CD14-positive monocyte (primary cell): ENCODE measurements around the gene PI4K2A. TPM values are rescaled to one million over a fixed set of nuclear protein-coding genes. Genes with fewer than 3 reads are reported as not detected.
"Not testable (repeated sequence)": the region's sequence is repeated elsewhere in the genome, so short reads cannot be mapped to it uniquely, and the experiment has no call there.

Source experiments
- DNase-seq, 3 donors: peaks; one replicate each; pipeline ENCODE4 v3.0.0-alpha.2; 2011 to 2022
- H2AFZ ChIP-seq: 2 replicates; pipeline ENCODE4 v1.6.0; 2012; ENCODE audit warnings: mild to moderate bottlenecking, low read depth, low read length, inconsistent platforms; ENCODE audit not compliant: insufficient read depth, poor library complexity, severe bottlenecking
- H3K27ac ChIP-seq, 2 donors: 1 replicate in 1 of 2; 2 replicates in 1 of 2; pipeline ENCODE4 v1.5.1; 2012 to 2013; ENCODE audit warnings: low read length in 2 of 2, control low read depth in 1 of 2, inconsistent platforms in 1 of 2, low read depth in 1 of 2, mild to moderate bottlenecking in 1 of 2
- H3K27me3 ChIP-seq, 2 donors: one replicate each; pipeline versions ENCODE4 v1.6.0 to v1.6.1; 2011 to 2013; ENCODE audit warnings: low read length in 2 of 2; ENCODE audit not compliant: control insufficient read depth in 2 of 2, insufficient read depth in 2 of 2
- H3K36me3 ChIP-seq, 2 donors: replicated peaks in 1 of 2; 1 replicate in 1 of 2; 2 replicates in 1 of 2; pipeline versions ENCODE4 v1.5.1 to v1.6.1; 2012 to 2013; ENCODE audit warnings: low read length in 2 of 2, control low read depth in 1 of 2, inconsistent platforms in 1 of 2, mild to moderate bottlenecking in 1 of 2; ENCODE audit not compliant: insufficient read depth in 2 of 2, control insufficient read depth in 1 of 2
- H3K4me1 ChIP-seq, 2 donors: 1 replicate in 1 of 2; 2 replicates in 1 of 2; pipeline versions ENCODE4 v1.5.1 to v1.6.1; 2012 to 2013; ENCODE audit warnings: low read length in 2 of 2, control low read depth in 1 of 2, inconsistent platforms in 1 of 2, mild to moderate bottlenecking in 1 of 2, moderate library complexity in 1 of 2; ENCODE audit not compliant: insufficient read depth in 2 of 2, control insufficient read depth in 1 of 2
- H3K4me2 ChIP-seq: replicated peaks from 2 replicates; pipeline ENCODE3; 2012; ENCODE audit warnings: low read length, moderate library complexity, mild to moderate bottlenecking; ENCODE audit not compliant: poor library complexity, severe bottlenecking; ENCODE audit errors: extremely low read depth
- H3K4me3 ChIP-seq, 3 experiments: fragments of 200-600 bp in 1 of 3; sonication (generic) in 1 of 3; replicated peaks in 1 of 3; 1 replicate in 2 of 3; 2 replicates in 1 of 3; pipeline ENCODE4 v1.5.1; 2011 to 2013; ENCODE audit warnings: low read length in 3 of 3, mild to moderate bottlenecking in 3 of 3, control low read depth in 2 of 3, low read depth in 2 of 3, inconsistent platforms in 1 of 3, moderate library complexity in 1 of 3
- H3K79me2 ChIP-seq: 2 replicates; pipeline ENCODE4 v1.6.0; 2012; ENCODE audit warnings: mild to moderate bottlenecking, control low read depth, inconsistent platforms, low read length, moderate library complexity; ENCODE audit not compliant: insufficient read depth
- H3K9ac ChIP-seq: 2 replicates; pipeline ENCODE4 v1.6.0; 2017; ENCODE audit warnings: low read length, mild to moderate bottlenecking; ENCODE audit not compliant: insufficient read depth, poor library complexity, severe bottlenecking
- H3K9me3 ChIP-seq, 2 donors: replicated peaks in 1 of 2; 1 replicate in 1 of 2; 2 replicates in 1 of 2; pipeline versions ENCODE4 v1.5.1 to v1.6.1; 2012 to 2013; ENCODE audit warnings: low read length in 2 of 2, control low read depth in 1 of 2; ENCODE audit not compliant: control insufficient read depth in 1 of 2, insufficient read depth in 1 of 2
- H4K20me1 ChIP-seq: 2 replicates; pipeline ENCODE4 v1.6.0; 2012; ENCODE audit warnings: mild to moderate bottlenecking, low read length, control low read depth, moderate library complexity; ENCODE audit not compliant: insufficient read depth
- H3K27ac Mint-ChIP-seq, 7 donors: one replicate each; pipeline ENCODE4 v1.8.0; 2020; ENCODE audit warnings: mild to moderate bottlenecking in 7 of 7, mixed read lengths in 7 of 7, moderate library complexity in 6 of 7, inconsistent platforms in 2 of 7
- H3K27me3 Mint-ChIP-seq, 3 donors: one replicate each; pipeline ENCODE4 v1.8.0; 2021 to 2022; ENCODE audit warnings: low read depth in 3 of 3, mild to moderate bottlenecking in 3 of 3, mixed read lengths in 3 of 3, moderate library complexity in 3 of 3, inconsistent platforms in 1 of 3
- H3K36me3 Mint-ChIP-seq, 2 donors: one replicate each; pipeline ENCODE4 v1.8.0; 2020; ENCODE audit warnings: mixed read lengths in 2 of 2, inconsistent platforms in 1 of 2, mild to moderate bottlenecking in 1 of 2
- H3K4me1 Mint-ChIP-seq: one replicate; pipeline ENCODE4 v1.8.0; 2020; ENCODE audit warnings: mild to moderate bottlenecking, mixed read lengths
- H3K4me3 Mint-ChIP-seq, 2 donors: one replicate each; pipeline ENCODE4 v1.8.0; 2020; ENCODE audit warnings: mild to moderate bottlenecking in 2 of 2, mixed read lengths in 2 of 2, moderate library complexity in 1 of 2
- H3K9me3 Mint-ChIP-seq, 7 donors: one replicate each; pipeline ENCODE4 v1.8.0; 2020 to 2022; ENCODE audit warnings: mixed read lengths in 7 of 7, mild to moderate bottlenecking in 6 of 7, moderate library complexity in 6 of 7, inconsistent platforms in 2 of 7
- WGBS: methylation state at CpG from one replicate; pipeline ENCODE4 v1.1.5; 2013; ENCODE audit warnings: missing lambda C conversion rate; ENCODE audit not compliant: insufficient coverage; 5-methylcytosine and 5-hydroxymethylcytosine counted together
- intact Hi-C, 2 donors: fragments of 100-400 bp; cut with micrococcal nuclease; formaldehyde crosslinking; loops; one replicate each; pipeline versions ENCODE4 v1.15.0 to v1.15.1; 2023
- polyA plus RNA-seq, 3 donors: library from polyadenylated mRNA; depleted of rRNA in 1 of 3; unstranded in 2 of 3; stranded (reverse) in 1 of 3; fragments of 300-500 nt in 2 of 3; fragments of >200 nt in 1 of 3; fragmentation: Illumina TruSeq in 2 of 3; gene quantifications; 1 replicate in 2 of 3; 2 replicates in 1 of 3; pipeline ENCODE4 v1.2.3, GENCODE V29; 2012 to 2021
- TF ChIP-seq, protein P1 (sequence below): fragments of 200-600 bp; IDR thresholded peaks from one replicate; pipeline ENCODE4 v1.8.0; 2022; ENCODE audit warnings: antibody characterized with exemption, mild to moderate bottlenecking

Gene PI4K2A
- polyA plus RNA-seq, 3 donors: 5.8 to 16.4 (median 6.7) TPM

DNA sequence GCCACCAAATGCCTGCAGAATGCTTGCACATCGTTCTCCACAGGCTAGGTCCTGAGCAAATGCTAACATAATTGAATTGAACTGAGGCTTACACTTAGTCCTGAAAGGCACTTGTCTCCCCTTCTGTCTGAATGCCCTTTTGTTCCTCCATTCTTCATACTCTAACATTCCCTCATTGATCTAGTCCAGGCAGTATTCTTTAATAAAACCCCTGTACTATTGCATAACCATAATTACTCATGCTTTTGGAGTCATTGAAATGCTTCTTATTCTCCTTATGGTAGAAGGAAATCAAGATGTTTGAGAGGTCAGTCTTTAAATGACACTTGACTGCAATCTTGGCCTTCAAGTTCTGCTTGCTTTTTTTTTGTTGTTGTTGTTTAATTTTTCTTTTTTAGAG is 7.1 kb downstream of the PI4K2A start:
- Mint-ChIP-seq H3K9me3 (no peaks in the 10 kb centered on the region), H3K36me3 (peaks cover 57 to 64% of the 10 kb centered on the region in 2 donors), H3K4me3 (no peak overlapping the region), H3K4me1 (peaks cover 41% of the 10 kb centered on the region), H3K27ac (peak overlapping the region; percentile 89 to 97 (median 94)), H3K27me3 (no peaks in the 10 kb centered on the region)
- no peaks in the 10 kb centered on the region for H3K27me3 ChIP-seq
- intact Hi-C loops: loop anchor here in 1 of 2 donors (5.0 kb wide), 1 partner anchor 105 kb away; no protein-coding TSS in a partner anchor
- peaks cover 25 to 53% of the 10 kb centered on the region in 2 donors for H3K36me3 ChIP-seq
- H3K4me1 ChIP-seq: peaks cover 29 to 31% of the 10 kb centered on the region in 2 donors
- no peak overlapping the region for H3K4me2 ChIP-seq
- H2AFZ ChIP-seq: no peak overlapping the region
- 100% methylated on average over 1 of the region's 1 CpG for WGBS
- TF ChIP-seq, protein P1, sequence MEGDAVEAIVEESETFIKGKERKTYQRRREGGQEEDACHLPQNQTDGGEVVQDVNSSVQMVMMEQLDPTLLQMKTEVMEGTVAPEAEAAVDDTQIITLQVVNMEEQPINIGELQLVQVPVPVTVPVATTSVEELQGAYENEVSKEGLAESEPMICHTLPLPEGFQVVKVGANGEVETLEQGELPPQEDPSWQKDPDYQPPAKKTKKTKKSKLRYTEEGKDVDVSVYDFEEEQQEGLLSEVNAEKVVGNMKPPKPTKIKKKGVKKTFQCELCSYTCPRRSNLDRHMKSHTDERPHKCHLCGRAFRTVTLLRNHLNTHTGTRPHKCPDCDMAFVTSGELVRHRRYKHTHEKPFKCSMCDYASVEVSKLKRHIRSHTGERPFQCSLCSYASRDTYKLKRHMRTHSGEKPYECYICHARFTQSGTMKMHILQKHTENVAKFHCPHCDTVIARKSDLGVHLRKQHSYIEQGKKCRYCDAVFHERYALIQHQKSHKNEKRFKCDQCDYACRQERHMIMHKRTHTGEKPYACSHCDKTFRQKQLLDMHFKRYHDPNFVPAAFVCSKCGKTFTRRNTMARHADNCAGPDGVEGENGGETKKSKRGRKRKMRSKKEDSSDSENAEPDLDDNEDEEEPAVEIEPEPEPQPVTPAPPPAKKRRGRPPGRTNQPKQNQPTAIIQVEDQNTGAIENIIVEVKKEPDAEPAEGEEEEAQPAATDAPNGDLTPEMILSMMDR: no peak
- DNase-seq: peak; percentile 36 to 73 (median 57)
- peaks cover 6% of the 10 kb centered on the region for H3K79me2 ChIP-seq
- peak overlapping the region; percentile 10 to 96 for H3K27ac ChIP-seq
- H4K20me1 ChIP-seq: peaks cover 15% of the 10 kb centered on the region
- no peaks in the 10 kb centered on the region for H3K9me3 ChIP-seq
- no peak overlapping the region for H3K4me3 ChIP-seq
- no peak overlapping the region for H3K9ac ChIP-seq

DNA sequence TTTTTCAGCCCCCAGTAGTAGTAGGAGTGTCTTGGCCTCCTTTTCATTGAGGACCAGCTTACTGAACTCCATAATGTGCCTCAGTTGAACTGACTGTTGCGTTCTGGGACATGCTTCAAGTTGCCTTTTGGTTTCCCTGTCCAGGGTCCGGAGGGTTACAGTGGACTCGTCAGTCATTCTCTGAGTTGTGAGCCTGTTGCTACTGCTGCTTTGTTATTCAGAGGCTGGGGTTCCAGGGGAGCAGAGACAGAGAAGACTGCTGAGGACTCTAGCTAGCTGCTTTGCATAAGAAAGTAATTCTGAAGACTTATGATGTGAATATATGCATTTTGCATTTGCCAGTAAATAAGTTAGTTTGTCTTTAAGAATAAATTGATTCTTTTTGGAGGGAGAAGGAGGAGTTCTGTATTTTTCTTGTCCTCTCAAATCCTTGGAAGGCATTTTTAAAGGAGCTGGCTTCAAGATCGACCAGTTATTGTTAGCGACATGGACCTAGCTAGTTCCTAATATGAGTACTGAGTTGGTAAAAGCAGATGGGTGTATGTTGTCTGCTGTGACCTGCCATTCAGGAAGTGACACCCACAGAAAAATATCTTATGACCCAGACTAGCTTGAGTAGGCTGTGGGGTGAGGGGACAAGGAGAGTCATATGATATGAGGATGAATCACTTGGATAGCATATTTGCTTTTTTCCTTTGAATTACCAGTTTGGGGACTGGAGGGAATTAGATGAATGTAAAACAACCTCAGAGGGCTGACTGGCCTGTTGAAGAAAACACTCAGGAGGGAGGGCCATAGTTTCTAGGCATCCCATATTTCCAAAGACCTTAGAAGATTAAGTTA is 8.3 kb downstream of the PI4K2A start:
- no peaks in the 10 kb centered on the region for H3K27me3 ChIP-seq
- H3K9ac ChIP-seq: peak overlapping the region; percentile 63
- H3K4me1 ChIP-seq: peaks cover 41 to 42% of the 10 kb centered on the region in 2 donors
- peak overlapping the region; percentile 28 to 45 for H3K4me3 Mint-ChIP-seq
- H3K27ac Mint-ChIP-seq: peak overlapping the region; percentile 89 to 97 (median 95)
- H3K36me3 Mint-ChIP-seq: peaks cover 57 to 58% of the 10 kb centered on the region in 2 donors
- peaks cover 26 to 57% of the 10 kb centered on the region in 2 donors for H3K36me3 ChIP-seq
- H3K27me3 Mint-ChIP-seq: no peaks in the 10 kb centered on the region
- no peaks in the 10 kb centered on the region for H3K9me3 Mint-ChIP-seq
- peak overlapping the region in 1 of 3 experiments; percentile 40 for H3K4me3 ChIP-seq
- H3K9me3 ChIP-seq: no peaks in the 10 kb centered on the region
- H2AFZ ChIP-seq: no peak overlapping the region
- H4K20me1 ChIP-seq: peaks cover 9% of the 10 kb centered on the region
- H3K79me2 ChIP-seq: no peaks in the 10 kb centered on the region
- 65% methylated on average over 5 of the region's 5 CpGs for whole genome bisulfite sequencing
- intact Hi-C loops: loop anchor here in 1 of 2 donors (5.0 kb wide), 1 partner anchor 106 kb away; no protein-coding TSS in a partner anchor
- H3K4me1 Mint-ChIP-seq: peaks cover 47% of the 10 kb centered on the region
- TF ChIP-seq, protein P1: no peak
- DNase-seq: peak; percentile 86 to 93 (median 87)
- peak overlapping the region; percentile 44 for H3K4me2 ChIP-seq
- peak overlapping the region; percentile 50 to 96 for H3K27ac ChIP-seq

DNA sequence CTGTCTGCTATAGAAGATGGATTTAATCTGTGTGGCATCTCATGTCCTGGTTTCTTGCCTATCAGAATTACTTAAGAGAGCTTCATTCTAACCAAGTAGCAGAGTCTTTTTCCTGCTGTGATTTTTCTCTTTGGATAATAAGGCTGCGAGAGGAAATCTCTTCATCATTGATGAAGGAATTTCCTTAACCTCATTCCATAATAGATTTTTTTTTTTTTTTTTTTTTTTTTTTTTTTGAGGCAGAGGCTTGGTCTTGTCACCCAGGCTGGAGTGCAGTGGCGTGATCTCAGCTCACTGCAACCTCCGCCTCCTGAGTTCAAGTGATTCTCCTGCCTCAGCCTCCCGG is 8.9 kb downstream of the PI4K2A start:
- not testable (repeated sequence) for H3K27me3 Mint-ChIP-seq
- H3K36me3 ChIP-seq: peaks cover 23 to 57% of the 10 kb centered on the region in 2 donors

More for the DNA sequence above, 8.9 kb downstream of the PI4K2A start:
- H3K36me3 Mint-ChIP-seq: peaks cover 56% of the 10 kb centered on the region in 2 donors
- H3K9ac ChIP-seq: peak overlapping the region; percentile 43
- not testable (repeated sequence) for H3K4me3 Mint-ChIP-seq, H3K79me2 ChIP-seq, H2AFZ ChIP-seq, H3K9me3 ChIP-seq, DNase-seq, H4K20me1 ChIP-seq, H3K9me3 Mint-ChIP-seq, H3K27me3 ChIP-seq
- intact Hi-C loops: loop anchor here in 1 of 2 donors (5.0 kb wide), 1 partner anchor 107 kb away; no protein-coding TSS in a partner anchor
- H3K27ac Mint-ChIP-seq: peak overlapping the region; percentile 89 to 97 (median 95)
- peak overlapping the region; percentile 44 for H3K4me2 ChIP-seq
- peak overlapping the region in 1 of 3 experiments; percentile 40 for H3K4me3 ChIP-seq
- H3K27ac ChIP-seq: peak overlapping the region; percentile 40 to 96
- H3K4me1 ChIP-seq: peaks cover 42% of the 10 kb centered on the region in 2 donors
- peaks cover 49% of the 10 kb centered on the region for H3K4me1 Mint-ChIP-seq
- WGBS: 100% methylated on average over 2 of the region's 4 CpGs
